SW 1271 (cell line): ENCODE measurements around the gene TANC1.

Experiments used
- DNase-seq, 2 experiments: peaks; one replicate each; lab custom pipeline; 2025; lab: John Stamatoyannopoulos, UW

The TANC1 gene

DNA sequence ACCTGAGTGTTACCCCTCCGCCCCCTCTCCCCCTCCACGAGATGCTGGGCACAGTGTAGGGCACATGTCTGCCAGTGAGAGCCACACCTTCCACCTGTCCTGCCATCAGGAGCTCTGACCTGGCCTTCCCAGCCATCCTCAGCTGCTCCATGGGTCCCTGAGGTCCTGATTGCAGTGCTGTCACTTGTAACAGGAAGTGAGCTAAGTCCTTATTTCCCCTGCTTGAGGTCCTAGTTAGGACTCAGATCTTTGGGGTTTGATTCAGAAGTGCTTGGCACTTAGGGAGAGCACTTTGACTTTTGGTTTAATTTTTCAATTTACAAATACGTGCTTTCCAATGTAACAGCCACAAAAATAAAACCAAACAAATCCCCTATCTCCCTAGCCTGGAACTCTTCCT lies 192.5 kb downstream of the TANC1 start:
- DNase-seq: no peak

GRCh38 chr2:159163930-159164329 lies 195.5 kb downstream of the TANC1 start:
- DNase-seq: no peak

DNA sequence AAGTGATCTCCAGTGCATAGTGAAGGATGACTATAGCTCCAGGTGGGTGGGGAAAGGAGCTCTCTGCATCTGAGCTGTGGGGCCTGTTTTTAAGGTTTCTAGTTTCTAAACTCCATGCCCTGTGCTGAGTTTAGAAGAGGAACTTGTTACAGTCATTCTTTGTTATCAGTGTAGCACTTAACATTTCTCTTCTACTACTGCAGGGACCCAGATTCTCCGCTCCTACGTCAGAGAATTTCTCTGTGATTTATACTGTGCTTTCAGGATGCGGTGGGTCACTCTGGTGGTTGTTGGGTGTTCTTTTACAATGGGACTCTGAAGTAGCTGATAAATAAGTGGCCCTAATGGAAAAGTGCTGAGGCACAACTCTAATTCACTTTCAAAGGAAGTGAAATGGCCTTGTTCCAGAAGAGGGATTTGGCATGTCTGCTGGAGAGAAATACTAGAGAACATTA lies 196.0 kb downstream of the TANC1 start:
- DNase-seq: no peak

DNA sequence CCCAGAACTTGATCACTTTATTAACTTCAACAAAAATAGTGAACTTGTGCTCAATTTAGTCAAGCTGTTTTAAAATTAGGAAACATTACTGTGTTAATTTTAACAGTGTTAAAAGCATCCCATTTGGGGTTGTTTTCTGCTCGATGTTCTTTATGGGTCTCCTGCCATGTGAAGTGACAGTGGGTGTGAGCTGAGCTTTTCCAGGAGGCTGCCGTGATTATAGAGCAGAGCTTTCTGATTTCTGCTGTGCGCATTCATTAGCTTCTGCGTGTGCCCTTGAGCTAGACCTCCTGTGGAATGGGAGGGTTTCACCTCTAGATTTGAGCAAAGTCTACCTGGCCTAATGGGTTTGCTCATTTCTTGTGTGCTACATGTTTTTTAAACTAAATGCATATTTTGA lies 196.6 kb downstream of the TANC1 start:
- no peak for DNase-seq

DNA sequence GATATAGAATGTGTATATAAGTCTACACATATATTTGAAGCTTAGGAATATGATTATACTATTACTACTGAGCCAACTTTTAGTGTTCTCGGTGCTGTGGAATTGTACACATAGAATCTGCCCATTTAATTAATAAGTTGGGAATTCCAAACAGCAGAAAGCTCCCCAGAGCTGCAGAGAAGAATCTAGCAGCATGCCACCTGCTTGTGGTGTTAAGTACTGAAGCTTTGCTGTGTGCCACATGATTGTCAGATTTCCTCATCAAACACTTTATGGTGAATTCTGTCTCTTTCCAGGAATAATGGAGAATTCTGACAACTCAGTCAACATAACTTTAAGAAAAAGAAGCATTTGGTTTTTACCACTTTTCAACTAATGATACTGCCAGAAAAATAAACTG lies 200.3 kb downstream of the TANC1 start:
- no peak for DNase-seq

DNA sequence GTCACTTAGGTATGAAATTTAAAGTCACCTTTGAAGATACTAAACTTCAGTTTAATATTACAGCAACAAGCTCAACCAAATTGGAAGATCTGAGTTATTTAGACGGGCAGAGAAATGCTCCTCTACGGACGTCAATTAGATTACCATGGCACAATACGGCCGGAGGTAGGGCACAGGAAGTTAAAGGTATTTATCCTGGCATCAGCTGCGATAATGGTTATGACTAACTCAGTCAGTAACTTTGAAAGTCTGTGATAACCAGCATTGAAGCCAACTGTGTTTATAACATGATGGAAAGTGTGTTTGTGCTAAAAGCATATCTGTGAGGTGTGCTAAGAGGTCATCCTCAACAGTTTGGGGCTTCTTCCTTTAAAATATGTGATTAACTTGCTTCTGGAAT lies 200.7 kb downstream of the TANC1 start:
- no peak for DNase-seq

DNA sequence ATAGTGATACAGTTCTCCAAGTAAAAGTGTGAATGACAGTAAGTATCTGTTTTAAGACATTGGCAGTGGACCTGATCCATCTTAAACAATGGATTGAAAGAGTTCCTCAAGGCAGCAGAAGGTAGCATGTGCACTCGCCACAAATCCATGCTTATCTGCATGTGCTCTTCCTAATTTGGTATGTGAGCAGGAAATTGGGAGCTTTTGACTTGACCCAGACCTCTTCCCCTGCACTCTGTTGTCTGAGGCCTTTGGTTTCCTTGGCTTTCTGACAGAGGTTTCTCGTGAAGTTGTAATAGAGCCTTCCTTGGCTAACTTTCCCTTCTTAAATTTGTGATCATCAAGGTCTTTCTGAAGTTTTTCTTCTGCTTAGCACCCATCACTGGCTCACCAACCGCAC lies 204.0 kb downstream of the TANC1 start:
- no peak for DNase-seq

- no peak for DNase-seq
These were observed 206.3 kb downstream of the TANC1 start for GRCh38 chr2:159174759-159175158.

DNA sequence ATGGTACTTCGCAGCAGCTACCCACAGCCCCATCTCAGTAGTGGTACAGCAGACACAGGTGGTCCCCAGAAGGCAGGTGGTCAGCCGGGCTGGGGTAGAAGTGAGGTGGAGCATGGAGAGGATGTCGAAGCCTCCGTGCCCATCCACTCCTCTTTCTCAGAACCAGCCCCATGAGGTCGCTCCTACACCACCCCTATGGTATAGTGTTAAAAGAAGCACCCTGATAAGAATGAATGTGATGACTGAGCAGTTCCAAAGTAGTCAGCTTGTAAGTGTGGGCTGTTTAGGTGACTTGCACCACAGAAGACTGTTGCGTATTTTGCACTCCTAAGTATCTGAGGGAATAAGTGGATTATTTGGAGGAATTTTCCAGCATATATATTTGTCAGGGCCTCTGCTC lies 206.7 kb downstream of the TANC1 start:
- no peak for DNase-seq

DNA sequence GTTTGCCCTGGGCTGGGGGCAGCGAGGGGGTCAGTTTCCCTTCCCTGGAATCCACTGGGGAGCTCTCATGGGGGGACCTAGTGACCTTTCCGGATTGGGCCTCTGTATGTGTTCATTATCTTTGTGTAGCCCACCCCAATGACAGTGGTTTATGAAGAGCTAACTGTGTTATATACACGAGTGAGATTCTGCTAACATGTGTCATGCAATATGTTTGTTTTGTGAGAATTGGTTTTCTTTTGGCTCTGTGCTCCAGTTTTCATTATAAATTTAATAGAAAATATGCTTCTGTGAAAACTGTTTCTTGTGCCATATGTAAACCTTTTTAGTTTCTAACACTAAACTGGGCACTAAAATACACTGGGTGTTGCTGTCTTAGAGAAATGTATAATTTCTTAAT lies 207.5 kb downstream of the TANC1 start:
- DNase-seq: no peak

GRCh38 chr2:159176555-159176954 lies 208.1 kb downstream of the TANC1 start:
- DNase-seq: no peak

DNA sequence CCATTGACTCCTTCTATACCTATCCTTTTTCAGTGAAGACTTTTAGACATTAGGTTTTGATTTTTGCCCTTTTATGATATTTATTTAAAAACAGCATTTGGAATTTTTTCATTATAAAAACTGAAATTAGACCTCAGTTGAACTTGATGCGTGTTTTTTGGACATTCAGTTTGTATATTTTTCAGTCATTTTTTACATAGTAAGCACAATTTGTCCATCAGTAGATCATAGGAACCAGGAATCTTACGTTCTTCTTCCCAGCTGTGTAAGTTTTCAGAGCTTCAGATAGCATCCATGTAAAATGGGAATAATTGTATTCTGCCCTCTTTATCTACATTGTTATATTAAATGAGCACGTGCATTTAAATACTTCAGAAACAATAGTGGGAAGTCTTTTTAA lies 208.9 kb downstream of the TANC1 start:
- DNase-seq: no peak

- DNase-seq: no peak
These were observed 209.5 kb downstream of the TANC1 start for GRCh38 chr2:159177957-159178356.

DNA sequence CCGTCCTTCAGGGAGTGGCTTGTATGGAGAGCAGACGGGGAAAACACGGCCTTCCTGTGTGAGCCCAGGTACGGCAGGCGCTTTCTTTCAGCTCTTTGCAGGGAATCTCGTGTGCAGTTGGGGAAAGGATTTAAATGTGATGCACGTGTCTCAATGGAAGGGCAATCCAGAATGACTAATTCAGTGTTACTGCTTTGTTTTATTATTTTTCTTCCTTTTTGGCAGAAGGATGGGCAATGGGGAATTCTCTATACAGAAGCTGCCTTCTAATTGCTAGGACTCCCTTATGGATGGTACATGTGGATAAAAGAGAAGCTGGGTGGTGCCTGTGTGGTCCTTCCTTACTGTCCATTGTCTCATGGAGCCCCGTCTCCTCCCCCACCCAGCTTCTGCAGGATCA lies 210.7 kb downstream of the TANC1 start:
- DNase-seq: no peak

DNA sequence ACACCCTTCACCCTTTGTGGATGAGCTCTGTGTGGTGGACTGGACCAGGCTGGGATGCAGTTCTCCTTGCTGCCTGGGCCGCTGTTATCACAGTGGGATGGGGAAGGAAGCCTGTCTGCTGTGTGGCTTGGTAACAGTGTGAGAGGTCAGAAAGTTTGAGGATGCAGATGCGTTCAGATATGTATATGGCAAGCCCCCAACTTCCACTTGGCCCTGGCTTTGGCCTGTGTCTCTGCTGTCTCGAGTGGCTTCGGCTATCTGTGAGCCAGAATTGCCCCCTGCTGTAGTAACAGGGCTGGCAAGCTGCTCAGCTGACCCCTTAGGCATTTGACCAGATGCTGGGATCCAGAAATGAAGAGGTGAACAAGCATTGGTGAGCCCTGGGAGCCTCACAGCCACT lies 211.3 kb downstream of the TANC1 start:
- DNase-seq: no peak

GRCh38 chr2:159183346-159183745 lies 214.9 kb downstream of the TANC1 start:
- DNase-seq: no peak

GRCh38 chr2:159185401-159186130 lies 217.1 kb downstream of the TANC1 start:
- no peak for DNase-seq

DNA sequence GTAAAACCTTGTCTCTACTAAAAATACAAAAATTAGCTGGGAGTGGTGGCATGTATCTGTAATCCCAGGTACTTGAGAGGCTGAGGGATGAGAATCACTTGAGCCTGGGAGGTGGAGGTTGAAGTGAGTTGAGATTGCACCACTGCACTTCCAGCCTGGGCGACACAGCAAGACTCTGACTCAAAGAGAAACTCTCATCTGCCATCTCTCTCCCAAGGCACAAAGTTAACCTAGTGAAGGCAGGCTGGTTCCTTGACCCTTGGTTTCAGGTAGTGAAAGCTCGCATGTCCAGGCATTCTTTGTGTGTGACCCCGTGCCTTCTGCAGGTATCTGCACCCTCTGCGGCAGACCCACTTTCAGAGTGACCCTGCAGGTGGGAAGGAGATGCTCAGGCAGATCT lies 218.0 kb downstream of the TANC1 start:
- DNase-seq: no peak

DNA sequence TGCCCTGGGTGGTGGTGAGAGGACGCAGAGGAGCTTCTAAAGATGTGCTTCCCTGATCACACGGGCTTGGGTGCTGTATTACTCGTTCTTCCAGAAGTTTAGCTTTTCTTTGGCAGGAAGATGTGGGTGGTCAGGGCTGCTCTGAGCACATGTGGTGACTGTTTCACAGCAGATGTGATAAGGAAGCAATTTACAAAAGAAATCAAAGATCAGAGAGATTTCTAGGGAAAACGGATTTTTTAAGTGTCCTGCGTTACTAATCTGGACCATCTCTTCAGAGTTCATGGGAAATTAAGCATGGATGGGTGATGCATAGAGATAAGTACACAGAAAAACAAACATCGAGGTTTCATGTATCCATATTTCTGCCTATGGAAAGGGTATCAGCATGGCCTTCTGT lies 218.7 kb downstream of the TANC1 start:
- no peak for DNase-seq

GRCh38 chr2:159188449-159188848 lies 220.0 kb downstream of the TANC1 start:
- no peak for DNase-seq

- no peak for DNase-seq
These were observed 224.0 kb downstream of the TANC1 start for GRCh38 chr2:159192371-159192918.

GRCh38 chr2:159193791-159194190 lies 225.4 kb downstream of the TANC1 start:
- DNase-seq: no peak

DNA sequence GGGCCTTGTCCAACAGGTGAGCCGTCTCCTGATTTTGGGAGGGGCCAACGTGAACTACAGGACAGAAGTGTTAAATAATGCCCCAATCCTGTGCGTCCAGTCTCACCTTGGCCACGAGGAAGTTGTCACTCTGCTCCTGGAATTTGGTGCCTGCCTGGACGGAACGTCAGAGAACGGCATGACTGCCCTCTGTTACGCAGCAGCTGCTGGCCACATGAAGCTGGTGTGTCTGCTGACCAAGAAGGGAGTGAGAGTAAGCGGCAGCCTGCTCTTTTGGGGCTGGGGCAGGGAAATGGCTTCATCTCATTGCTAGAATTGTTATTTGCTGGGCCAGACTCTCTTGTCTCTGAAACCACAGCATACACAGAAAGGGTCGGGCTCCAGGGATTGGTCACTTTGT lies 225.8 kb downstream of the TANC1 start:
- no peak for DNase-seq

DNA sequence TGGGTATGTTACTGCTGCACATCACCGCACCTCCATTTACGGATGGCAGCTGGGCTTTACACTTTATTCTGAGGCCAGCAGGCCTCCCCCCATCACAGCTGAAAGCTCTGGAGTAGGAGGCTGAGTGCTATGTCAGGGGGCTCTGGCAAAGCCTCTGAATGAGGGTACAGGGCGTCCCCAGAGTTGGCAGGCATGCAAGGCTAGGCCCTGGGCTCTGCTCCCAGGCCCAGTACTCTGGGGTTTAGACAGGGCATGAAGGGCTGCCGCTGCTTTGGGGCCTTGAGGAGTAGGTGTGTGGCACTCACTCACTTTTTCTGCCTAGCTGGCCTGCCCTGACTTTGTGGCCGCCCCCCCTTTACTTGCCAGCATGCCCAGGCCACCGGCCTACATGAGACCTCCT lies 227.3 kb downstream of the TANC1 start:
- no peak for DNase-seq
